GM19468 (cell line): Measurements from ENCODE around the gene CHST13.
A peak's percentile ranks its signal among the peaks of the same experiment; 100 is the strongest.

Experiments
- ATAC-seq: cut with Tn5 transposase; IDR thresholded peaks from one replicate; pipeline ENCODE4 v1.9.1; 2021; ENCODE audit warnings: mild to moderate bottlenecking, moderate library complexity, moderate number of reproducible peaks; ENCODE audit not compliant: unreplicated experiment; ENCODE audit errors: extremely low read depth

CHST13 gene, protein sequence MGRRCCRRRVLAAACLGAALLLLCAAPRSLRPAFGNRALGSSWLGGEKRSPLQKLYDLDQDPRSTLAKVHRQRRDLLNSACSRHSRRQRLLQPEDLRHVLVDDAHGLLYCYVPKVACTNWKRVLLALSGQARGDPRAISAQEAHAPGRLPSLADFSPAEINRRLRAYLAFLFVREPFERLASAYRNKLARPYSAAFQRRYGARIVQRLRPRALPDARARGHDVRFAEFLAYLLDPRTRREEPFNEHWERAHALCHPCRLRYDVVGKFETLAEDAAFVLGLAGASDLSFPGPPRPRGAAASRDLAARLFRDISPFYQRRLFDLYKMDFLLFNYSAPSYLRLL

DNA sequence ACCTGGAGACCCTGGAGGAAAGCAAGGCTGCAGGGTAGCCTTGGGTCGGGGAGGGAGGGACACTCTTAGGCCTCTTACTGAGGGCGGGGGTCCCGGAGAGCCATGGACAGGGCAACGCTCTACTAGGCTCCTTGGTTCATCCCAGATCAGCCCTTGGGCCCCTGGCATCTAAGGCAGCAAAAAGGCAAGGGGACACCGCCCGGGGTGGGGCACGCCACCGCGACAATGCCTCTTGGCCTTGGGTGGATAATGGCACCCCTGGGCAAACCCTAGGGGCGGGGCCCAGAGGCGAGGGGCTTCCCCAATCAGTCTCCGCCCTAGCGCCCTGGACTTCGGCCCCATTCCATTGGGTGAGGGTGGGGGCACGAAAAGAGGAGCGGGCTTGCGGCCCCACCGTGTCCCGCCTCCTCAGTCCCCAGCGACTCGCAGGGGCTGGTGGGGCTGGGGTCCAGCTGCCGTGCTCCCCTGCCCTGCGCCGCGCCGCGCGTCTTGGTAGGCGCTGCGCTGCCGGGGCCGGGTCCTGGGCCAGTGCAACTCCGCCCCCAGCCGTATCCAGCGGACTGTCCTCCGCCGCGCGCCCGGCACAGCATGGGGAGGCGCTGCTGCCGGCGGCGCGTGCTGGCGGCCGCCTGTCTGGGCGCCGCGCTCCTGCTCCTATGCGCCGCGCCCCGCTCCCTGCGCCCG, at the start of gene CHST13:
CHST13 (plus strand) TSS at position 411 of the 684 bp plus-strand sequence; CDS start at position 589, 178 bp downstream.
- no peak for ATAC-seq

DNA sequence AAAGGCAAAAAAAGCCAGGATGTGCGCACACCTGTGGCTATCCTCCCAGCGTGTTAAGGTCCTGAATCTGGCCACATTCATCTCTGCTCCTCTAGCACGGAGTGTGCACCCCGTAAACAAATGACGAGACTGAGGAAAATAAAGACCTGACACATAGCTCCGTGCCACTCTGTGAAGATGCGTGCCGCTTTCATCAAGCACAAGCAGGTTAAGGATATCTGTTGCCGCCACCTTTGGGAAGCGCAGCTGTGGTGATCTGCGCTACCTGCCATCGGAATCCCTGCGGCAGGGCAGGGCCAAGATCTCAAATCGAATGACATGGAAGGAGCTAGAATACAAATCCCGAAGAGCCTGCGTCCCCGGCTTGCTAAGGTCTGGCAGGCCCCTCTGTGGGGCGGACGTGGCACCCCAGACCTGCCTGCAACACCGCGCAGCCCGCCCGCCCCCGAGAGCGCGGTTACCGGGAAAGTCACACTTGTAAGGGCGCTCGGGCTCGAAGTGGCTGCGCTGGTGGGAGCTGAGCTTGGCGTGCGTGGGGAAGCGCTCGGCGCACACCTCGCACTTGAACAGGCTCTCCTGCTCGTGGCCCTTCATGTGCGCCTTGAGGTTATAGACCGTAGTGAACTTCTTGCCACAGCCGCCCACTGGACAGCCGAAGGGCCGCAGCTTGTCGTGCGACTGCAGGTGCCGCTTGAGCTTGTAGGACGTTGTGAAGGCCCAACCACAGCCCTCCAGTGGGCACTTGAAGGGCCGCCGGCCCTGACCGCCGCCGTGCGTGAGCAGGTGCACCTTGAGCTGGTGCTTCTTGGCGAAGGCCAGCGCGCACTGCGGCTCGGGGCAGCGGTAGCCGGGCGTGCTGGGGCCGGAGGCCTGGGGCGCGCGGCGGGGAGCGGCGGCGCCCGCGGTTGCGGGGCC, 49.2 kb upstream of the CHST13 start:
- peak; percentile 9 for ATAC-seq

DNA sequence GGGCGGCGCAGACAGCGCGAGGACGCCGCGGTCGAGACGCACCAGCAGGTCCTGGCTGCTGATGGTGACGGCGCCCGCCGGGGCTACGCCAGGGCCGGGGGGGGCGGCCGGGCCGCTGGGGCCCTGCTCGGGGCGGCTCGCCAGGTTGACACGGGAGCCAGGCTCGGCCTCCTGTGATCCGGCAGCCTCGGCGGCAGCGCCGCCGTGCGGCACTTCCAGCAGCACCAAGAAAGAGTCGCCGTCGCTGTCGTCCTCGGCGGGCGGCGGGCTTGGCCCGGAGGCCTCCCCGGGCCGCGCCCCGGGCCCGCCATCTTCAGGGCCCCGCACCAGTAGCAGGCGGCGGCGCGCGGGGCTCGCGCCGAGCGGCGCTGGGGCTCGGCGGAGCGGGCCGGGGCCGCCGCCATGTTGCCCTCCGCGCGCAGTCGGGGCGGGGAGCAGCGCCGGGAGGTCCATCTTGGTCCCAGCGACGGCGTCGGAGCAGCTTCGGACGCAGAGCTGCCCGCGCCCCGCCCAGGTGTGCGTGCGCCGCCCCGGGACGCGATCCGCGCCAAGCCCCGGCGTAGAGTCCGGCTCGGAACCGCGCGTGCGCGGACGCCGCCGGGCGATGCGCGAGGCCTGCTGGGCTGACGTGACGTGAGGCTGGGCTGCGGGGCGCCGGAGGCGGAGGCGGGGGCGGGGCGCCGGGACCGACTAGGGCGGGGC, 48.4 kb upstream of the CHST13 start, which contains the start of gene ZXDC:
ZXDC (minus strand) TSS at position 479 of the 702 bp plus-strand sequence; CDS start at position 453, 26 bp downstream.
- peak; percentile 81 for ATAC-seq

DNA sequence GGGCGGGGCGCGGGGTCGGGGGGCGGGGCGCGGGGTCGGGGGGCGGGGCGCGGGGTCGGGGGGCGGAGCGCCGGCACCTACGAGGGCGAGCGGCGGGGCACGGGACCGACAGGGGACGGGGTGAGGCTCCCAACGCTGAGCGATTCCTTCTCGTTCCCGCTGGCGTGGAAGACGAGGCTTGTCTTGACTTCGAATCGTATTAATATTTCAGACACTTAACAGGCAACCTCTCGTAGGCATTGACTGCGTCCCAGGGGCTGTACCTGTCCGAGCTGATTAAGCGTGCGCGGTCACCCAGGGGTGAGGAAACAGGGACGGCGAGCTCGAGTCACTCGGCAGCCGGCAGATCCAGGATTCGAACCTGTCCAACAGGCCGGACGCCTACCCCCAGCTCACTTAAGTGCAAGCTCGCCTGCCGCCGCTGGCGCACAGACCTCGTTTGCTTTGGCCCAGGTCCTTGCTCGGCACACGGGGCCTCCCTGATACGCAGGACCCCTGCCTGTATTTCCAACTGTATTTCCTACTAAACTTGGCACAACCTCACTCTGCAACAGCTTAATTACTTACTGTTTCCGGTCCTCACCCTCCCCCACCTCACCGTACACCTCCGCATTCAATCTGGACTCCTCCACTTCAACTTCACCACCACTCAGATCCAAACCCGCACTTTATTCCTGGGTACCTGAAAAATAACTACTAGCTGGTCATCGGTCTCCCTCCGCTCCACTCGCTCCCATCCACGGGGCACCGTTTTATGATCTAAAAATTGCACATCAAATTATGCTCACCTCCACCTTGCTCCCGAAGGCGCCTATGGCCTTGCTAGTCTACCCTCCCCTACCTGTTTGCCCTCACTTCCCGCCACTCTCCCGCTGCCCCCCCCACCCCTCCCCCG, 47.5 kb upstream of the CHST13 start:
- ATAC-seq: peak; percentile 4

DNA sequence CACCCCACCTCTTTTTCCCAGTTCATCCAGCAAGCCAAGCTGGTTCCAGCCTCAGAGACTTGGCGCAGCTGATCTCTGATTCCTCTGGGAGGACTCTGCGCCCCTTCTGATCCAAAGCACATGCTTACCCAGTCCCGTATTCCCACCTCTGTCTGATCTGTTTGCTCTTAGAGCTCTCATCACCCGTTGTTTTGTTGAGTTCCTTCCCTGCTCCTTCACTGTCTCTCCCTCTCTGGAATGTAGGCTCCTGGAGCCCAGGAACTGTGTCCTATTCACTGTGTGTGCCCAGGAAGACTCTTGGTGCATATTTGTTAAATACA, 46.9 kb upstream of the CHST13 start:
- ATAC-seq: no peak

DNA sequence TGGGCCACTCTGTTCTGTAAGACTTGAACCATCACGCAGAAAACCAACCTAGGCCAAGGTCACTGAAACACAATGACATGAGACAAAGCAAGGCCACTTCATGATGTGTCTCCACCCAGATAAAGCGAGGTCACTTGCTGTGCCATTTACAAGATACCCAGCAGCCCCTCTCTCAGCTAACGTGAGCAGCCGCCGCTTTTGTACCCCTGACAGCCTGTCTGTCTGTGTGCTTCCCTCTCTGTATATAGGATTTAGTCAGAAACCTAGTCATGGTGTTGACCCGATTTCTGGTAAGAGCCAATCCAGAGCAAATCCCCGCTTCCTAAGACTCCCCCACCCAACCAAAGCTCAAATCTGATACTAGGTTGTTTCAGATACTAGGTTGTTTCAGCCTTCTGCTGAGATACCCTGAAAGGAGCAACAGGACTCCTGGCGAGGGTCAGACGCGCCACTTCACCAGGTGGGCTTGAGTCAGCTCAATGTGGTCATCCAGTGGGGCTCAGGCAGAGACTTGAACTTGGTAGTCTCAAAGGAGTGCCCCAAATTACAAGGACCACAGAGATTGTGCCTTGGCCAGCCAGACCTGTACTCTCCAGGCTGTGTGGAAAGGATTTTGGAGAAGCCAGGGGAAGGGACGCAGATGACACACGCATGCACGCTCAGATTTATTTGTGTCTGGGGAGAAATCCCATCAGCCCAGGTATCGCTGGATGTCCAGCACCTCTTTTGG, 45.2 kb upstream of the CHST13 start:
- no peak for ATAC-seq

DNA sequence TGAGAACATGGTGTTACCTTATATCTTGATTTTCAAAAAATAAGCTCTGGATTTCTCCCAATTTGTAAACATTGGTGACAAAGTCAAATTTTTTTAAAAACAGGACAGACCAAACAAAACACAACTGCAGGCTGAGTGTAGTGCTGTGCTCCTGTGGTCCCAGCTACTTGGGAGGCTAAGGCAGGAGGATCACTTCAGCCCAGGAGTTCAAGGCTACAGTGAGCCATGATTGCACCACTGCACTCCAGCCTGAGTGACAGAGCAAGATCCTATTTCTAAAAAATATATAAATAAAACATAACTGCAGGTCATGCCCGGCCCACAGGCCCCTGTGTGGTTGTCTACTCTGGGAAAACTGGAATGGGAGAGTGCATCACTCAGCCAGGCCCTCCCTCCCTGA, 44.3 kb upstream of the CHST13 start:
- ATAC-seq: no peak

DNA sequence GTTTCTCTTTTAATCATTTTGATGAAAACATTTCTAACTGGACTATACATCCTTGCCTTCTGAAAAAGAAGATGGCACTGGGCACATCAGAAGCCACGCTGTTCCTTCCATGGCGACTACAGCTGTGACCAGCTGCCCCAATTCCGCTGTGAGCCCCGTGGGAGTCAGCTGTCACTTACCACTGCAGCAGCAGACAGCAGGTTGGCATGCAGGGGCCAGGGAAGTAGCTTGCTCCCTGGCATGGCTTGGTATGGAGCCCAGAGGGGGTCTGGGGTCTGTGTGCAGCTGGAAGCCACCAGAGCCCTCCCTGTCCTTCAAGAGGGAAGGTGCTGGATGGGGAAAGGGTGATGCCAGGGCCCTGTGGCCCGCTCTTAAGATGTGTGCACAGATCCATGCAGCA, 43.7 kb upstream of the CHST13 start:
- ATAC-seq: no peak

DNA sequence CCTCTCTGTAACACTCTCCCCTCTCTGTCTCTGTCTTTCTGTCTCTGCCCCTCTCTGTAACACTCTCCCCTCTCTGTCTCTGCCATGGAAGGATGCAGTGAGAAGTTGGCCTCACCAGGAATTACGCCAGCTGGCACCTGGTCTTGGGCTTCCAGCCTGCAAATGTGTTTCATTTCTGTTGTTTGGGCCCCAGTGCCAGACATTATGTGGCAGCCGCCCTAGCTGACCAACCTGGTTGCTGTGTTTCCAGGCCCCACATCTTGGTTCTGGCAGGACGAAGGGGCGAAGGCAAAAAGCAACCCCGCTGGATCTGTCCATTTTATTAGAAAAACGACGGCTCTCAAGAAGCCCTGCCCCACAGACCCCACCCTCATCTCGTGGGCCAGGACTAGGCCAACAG, 43.1 kb upstream of the CHST13 start:
- no peak for ATAC-seq

DNA sequence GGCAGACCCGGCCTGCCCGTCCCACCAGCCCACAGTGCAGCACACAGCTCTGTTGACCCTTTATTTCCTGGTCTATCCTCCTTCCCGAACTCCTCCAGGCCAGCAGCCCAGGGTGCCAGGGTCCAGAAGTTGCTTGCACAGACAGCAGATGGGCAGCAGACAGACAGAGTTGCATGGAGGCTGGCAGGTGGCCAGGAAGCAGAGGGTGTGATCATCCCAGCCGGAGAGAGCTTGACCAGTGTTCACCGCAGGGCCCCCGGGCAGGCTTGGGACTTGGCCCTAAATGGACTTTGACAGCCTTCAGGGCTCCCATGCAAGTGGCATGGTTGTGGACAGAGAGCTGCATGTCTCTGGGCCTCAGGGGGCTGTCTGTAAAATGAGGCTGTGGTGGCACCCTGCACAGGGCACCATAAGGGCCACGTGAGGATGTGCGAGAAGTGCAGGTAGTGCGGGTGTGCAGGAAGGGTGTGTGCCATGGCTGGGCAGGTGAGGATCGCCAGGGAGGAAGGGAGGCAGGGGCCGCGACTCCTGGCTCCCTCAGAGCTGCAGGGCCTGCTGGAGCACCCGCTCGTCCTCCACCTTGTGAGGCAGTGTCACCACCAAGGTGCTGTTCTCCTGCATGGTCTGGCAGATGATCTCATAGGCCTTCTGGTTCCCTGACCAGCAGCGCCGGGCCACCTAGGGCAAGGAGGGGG, 42.0 kb upstream of the CHST13 start:
- ATAC-seq: no peak

DNA sequence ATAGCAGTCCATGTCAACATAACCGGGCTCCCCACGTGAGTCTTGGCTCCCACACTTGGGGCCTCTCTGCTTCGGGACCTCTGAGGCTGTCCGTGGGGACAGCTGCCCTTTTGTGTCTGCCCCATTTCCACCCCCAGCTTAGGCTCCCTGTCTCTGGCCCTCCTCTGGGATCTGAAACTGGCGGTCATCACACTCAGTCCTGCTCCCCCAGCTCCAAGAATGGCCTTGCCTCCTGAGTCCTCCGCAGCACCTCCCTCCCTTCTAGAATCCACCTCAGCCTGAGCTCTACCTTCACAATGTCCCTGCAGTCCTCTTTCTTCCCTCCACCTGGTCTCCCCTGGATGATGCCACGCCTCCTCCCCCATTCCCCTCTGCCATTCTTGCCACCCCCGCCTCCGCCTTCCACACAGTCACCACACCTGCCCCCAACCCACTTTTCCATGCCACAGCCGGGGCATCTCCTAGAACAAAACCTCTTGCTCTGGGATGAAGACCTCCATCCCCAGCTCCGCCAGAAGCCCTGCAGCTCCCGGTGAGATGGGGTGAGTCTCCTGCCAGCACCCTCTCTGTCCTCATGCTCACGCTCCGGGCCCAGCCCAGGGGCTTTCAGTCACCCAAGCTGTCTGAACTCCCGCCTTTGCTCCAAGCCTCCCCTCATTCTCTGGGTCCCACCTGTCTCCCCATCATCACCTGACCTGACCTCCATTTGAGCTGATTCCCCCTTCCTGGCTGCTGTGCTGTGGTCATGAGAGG, 41.3 kb upstream of the CHST13 start:
- no peak for ATAC-seq

DNA sequence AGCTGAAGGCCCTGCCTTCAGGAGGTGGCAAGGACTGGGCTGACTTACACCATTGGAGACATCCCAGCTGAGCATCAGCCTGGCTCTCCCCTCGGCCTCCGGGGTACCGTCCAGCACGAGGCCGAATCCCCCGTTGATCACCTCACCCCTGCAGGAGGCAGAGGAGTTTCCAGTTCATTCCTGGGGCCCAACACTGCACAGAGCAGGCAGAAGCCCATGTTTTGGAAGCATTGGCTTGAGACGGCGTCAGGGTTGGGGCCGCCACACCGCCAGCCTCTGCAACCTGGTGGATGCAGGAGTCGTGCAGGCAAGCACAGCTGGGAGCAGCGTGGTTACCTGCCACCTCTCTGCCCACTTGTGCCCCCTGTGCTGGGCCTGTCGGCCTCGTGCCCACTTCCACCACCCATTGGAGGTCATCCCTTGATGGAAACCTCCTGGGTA, 40.6 kb upstream of the CHST13 start:
- ATAC-seq: no peak

DNA sequence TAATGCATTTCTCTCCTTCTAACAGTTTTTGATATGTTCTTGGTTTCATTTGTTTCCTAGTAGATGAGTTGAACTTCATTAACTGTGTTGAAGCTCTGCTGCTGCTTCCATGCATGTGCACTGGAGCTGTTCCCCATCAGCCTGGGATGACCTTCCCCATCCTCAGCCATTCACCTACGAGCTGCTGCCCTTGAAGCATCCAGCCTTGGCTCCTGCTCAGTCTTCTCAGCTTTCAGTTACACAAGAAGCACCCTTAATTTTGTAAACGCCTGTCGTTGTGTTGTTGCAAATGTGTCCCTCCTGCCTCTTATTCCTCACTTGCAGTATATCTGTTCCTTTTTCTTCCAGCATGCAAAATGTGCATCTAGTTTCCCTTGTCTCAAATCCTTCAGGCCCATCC, 39.8 kb upstream of the CHST13 start:
- ATAC-seq: no peak

DNA sequence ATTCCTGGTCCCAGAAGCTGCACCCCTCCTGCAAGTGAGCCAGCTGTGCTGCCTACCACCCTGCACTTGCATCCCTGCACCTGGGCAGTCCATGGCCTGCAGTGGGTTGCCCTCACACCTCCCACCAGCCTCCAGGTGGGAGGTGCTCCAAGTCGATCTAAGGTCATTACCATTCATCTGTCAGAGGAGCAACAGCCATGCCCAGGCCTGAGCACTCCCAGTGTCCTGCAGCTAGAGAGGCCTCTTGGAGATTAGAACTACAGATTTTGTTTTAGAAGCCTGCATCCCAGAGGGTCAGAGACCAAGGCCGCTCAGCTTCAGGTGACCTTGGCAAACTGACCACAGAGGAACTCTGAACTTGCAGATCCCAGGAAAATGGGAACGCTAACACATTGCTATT, 39.3 kb upstream of the CHST13 start:
- no peak for ATAC-seq

DNA sequence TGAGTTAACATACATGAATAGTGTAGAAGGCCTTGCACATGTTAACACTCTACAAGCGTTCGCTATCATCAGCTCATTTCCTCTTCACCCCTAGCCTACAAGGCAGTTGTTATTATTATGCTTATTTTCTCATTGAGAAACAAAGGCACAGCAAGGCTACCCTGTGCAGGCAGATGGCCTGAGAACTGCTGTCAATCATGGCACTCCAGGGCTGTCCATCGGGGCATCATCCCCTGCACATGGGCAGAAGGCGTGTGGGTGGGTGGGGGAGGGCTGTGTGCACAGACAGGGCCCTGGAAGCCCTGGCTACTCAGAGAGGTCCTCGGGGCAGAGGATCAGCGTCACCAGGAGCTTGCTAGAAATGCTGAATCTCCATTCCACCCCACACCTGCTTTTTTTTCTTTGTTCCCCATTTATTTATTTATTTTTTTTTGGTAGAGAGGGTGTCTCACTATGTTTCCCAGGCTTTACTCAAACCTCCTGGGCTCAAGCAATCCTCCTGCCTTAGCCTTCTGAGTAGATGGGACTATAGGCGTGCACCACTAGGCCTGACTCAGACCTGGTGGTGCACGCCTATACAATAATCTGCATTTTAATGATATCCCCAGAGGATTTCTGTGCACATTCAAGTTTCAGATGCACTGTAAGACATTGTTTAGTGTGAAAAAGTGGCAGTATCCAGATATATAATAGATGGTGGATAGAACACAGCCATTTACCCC, 38.6 kb upstream of the CHST13 start:
- no peak for ATAC-seq

DNA sequence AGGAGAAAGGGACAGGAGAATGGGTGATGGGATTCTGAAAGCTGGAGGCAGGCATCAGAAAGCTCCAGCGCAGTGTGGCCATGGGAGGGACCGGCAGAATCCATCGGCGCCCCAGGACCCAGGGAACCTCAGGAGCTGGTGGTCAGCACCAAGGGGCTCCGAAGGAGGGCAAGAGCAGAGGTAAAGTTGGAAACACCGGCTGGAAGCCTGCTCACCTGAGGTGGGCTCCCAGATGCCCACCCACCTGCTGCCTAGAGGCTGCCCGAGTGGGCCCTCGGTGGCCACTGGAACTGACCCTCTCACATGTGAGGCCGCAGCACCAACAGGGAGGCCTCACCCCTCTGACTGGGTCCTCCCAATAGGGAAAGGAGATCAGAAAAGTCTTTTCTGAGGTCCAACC, 38.0 kb upstream of the CHST13 start:
- no peak for ATAC-seq
